Fibroblast of skin of scalp (primary cell): ENCODE data around the gene MBP.
A peak's percentile ranks its signal among the peaks of the same experiment; 100 is the strongest.

ENCODE experiments used
- DNase-seq: peaks from one replicate; pipeline ENCODE4 v3.0.0-alpha.2; 2013

The MBP gene

GRCh38 chr18:77100751-77101355 lies 31.7 kb downstream of the MBP start:
- no peak for DNase-seq

- DNase-seq: no peak
These were observed 32.9 kb downstream of the MBP start for GRCh38 chr18:77099485-77100370.

GRCh38 chr18:77098538-77099174 lies 33.9 kb downstream of the MBP start:
- DNase-seq: peak; percentile 22

GRCh38 chr18:77098029-77098428 lies 34.6 kb downstream of the MBP start:
- DNase-seq: peak; percentile 22

- no peak for DNase-seq
These were observed 35.4 kb downstream of the MBP start for GRCh38 chr18:77096936-77097886.

- DNase-seq: no peak
These were observed 36.9 kb downstream of the MBP start for GRCh38 chr18:77095391-77096371.

- no peak for DNase-seq
These were observed 39.0 kb downstream of the MBP start for GRCh38 chr18:77093586-77093985.

- no peak for DNase-seq
These were observed 39.5 kb downstream of the MBP start for GRCh38 chr18:77093067-77093430.

GRCh38 chr18:77092104-77093066 lies 40.2 kb downstream of the MBP start:
- no peak for DNase-seq

- no peak for DNase-seq
These were observed 41.2 kb downstream of the MBP start for GRCh38 chr18:77091366-77091765.

GRCh38 chr18:77090546-77091174 lies 41.9 kb downstream of the MBP start:
- DNase-seq: no peak

- DNase-seq: no peak
These were observed 42.8 kb downstream of the MBP start for GRCh38 chr18:77089723-77090285.

- DNase-seq: no peak
These were observed 43.4 kb downstream of the MBP start for GRCh38 chr18:77088963-77089722.

- DNase-seq: peak; percentile 68
These were observed 45.0 kb downstream of the MBP start for GRCh38 chr18:77087393-77088141.

GRCh38 chr18:77086656-77087392 lies 45.8 kb downstream of the MBP start:
- DNase-seq: no peak

- DNase-seq: peak; percentile 56
These were observed 46.5 kb downstream of the MBP start for GRCh38 chr18:77086034-77086433.

GRCh38 chr18:77084688-77085035 lies 47.9 kb downstream of the MBP start:
- DNase-seq: no peak
